Natural killer cell (primary cell): Measurements from ENCODE around the gene PNMA3. TPM values are rescaled to one million over a fixed set of nuclear protein-coding genes. Genes with fewer than 3 reads are reported as not detected.

Experiments used
- ATAC-seq, 3 donors: fragments of 150-1000 bp in 2 of 3; fragments of 200-7000 bp in 1 of 3; cut with Tn5 transposase; 1 replicate in 1 of 3; 2 replicates in 2 of 3; pipeline ENCODE4 v1.10.0; 2021; ENCODE audit warnings: mild to moderate bottlenecking in 2 of 3, moderate library complexity in 2 of 3
- DNase-seq, 2 donors: peaks; one replicate each; pipeline versions ENCODE4 v3.0.0 to v3.0.0-alpha.2; 2013 to 2021; ENCODE audit warnings: mixed read lengths in 1 of 2
- H3K27ac ChIP-seq: one replicate; pipeline ENCODE4 v1.5.1; 2013; ENCODE audit warnings: mild to moderate bottlenecking, low read length
- H3K27me3 ChIP-seq: one replicate; pipeline ENCODE4 v1.6.1; 2013; ENCODE audit warnings: low read length; ENCODE audit not compliant: control insufficient read depth, insufficient read depth
- H3K36me3 ChIP-seq: one replicate; pipeline ENCODE4 v1.6.1; 2013; ENCODE audit warnings: low read length; ENCODE audit not compliant: control insufficient read depth, insufficient read depth
- H3K4me1 ChIP-seq: one replicate; pipeline ENCODE4 v1.6.1; 2013; ENCODE audit warnings: low read length; ENCODE audit not compliant: control insufficient read depth, insufficient read depth
- H3K4me3 ChIP-seq: one replicate; pipeline ENCODE4 v1.5.1; 2013; ENCODE audit warnings: low read length
- H3K9me3 ChIP-seq: one replicate; pipeline ENCODE4 v1.6.1; 2013; ENCODE audit warnings: low read length; ENCODE audit not compliant: control insufficient read depth, insufficient read depth
- H3K27ac Mint-ChIP-seq, 2 donors: one replicate each; pipeline ENCODE4 v1.8.0; 2022; ENCODE audit warnings: mild to moderate bottlenecking in 2 of 2, mixed read lengths in 2 of 2, moderate library complexity in 1 of 2
- H3K27me3 Mint-ChIP-seq, 2 donors: one replicate each; pipeline ENCODE4 v1.8.0; 2022; ENCODE audit warnings: low read depth in 2 of 2, mixed read lengths in 2 of 2
- H3K36me3 Mint-ChIP-seq: one replicate; pipeline ENCODE4 v1.8.0; 2022; ENCODE audit warnings: mixed read lengths
- H3K4me1 Mint-ChIP-seq, 2 donors: one replicate each; pipeline ENCODE4 v1.8.0; 2022; ENCODE audit warnings: mixed read lengths in 2 of 2
- H3K4me3 Mint-ChIP-seq: one replicate; pipeline ENCODE4 v1.8.0; 2022; ENCODE audit warnings: mild to moderate bottlenecking, moderate library complexity, mixed read lengths
- H3K9me3 Mint-ChIP-seq, 2 donors: one replicate each; pipeline ENCODE4 v1.8.0; 2022; ENCODE audit warnings: mixed read lengths in 2 of 2
- CTCF ChIP-seq: fragments of 200-600 bp; IDR thresholded peaks from one replicate; pipeline ENCODE4 v1.8.0; 2022; ENCODE audit warnings: antibody characterized with exemption
- WGBS: methylation state at CpG from one replicate; pipeline ENCODE4 v1.1.7; 2013; ENCODE audit warnings: missing lambda C conversion rate; ENCODE audit not compliant: insufficient coverage; 5-methylcytosine and 5-hydroxymethylcytosine counted together
- intact Hi-C: fragments of 100-400 bp; cut with micrococcal nuclease; formaldehyde crosslinking; loops from one replicate; pipeline ENCODE4 v1.14.2; 2022
- total RNA-seq, 4 donors: library from RNA; stranded (reverse); fragments of 120-200 nt in 1 of 4; gene quantifications; one replicate each; pipeline versions ENCODE4 v1.2.3 to v1.2.4, GENCODE V29; 2013 to 2022

Gene PNMA3
- total RNA-seq, 3 donors from 2014 or later (not counting 1 experiment from before 2014, with no cell fraction given) = 3.1 to 4.2 (median 3.5) TPM

GRCh38 chrX:153049093-153049492, 7.2 kb upstream of the PNMA3 start:
- Mint-ChIP-seq H3K4me1 (no peaks in the 10 kb centered on the region), H3K36me3 (no peaks in the 10 kb centered on the region)

GRCh38 chrX:153052534-153052933, 3.7 kb upstream of the PNMA3 start:
- 80% methylated on average over 1 of the region's 1 CpG for WGBS

More at GRCh38 chrX:153049093-153049492, 7.2 kb upstream of the PNMA3 start:
- Histone ChIP-seq H3K27ac (no peak overlapping the region), H3K27me3 (no peaks in the 10 kb centered on the region), H3K4me1 (no peaks in the 10 kb centered on the region), H3K4me3 (no peak overlapping the region), H3K36me3 (no peaks in the 10 kb centered on the region), H3K9me3 (peaks cover 5% of the 10 kb centered on the region)
- ATAC-seq (no peak), DNase-seq (no peak)
- intact Hi-C loops = no loop called here
- H3K9me3 Mint-ChIP-seq = peaks cover 0 to 3% of the 10 kb centered on the region in 2 donors
- no peak overlapping the region for H3K4me3 Mint-ChIP-seq
- WGBS = 97% methylated on average over 2 of the region's 2 CpGs
- no peak for TF ChIP-seq CTCF
- H3K27ac Mint-ChIP-seq = no peak overlapping the region
- H3K27me3 Mint-ChIP-seq = no peaks in the 10 kb centered on the region

GRCh38 chrX:153057281-153057680, 1.0 kb downstream of the PNMA3 start:
- Histone ChIP-seq H3K4me1 (peaks cover 3% of the 10 kb centered on the region), H3K27me3 (no peaks in the 10 kb centered on the region), H3K9me3 (no peaks in the 10 kb centered on the region), H3K4me3 (no peak overlapping the region), H3K36me3 (no peaks in the 10 kb centered on the region), H3K27ac (no peak overlapping the region)
- Mint-ChIP-seq H3K4me3 (no peak overlapping the region), H3K27me3 (peaks cover 0 to 4% of the 10 kb centered on the region in 2 donors), H3K36me3 (no peaks in the 10 kb centered on the region), H3K4me1 (no peaks in the 10 kb centered on the region), H3K27ac (no peak overlapping the region), H3K9me3 (no peaks in the 10 kb centered on the region)
- DNase-seq (no peak), ATAC-seq (no peak)
- 97% methylated on average over 11 of the region's 11 CpGs for WGBS
- no peak for TF ChIP-seq CTCF
- intact Hi-C loops = no loop called here

More at GRCh38 chrX:153052534-153052933, 3.7 kb upstream of the PNMA3 start:
- peaks cover 5% of the 10 kb centered on the region for H3K9me3 ChIP-seq
- H3K4me1 Mint-ChIP-seq = no peaks in the 10 kb centered on the region
- no peaks in the 10 kb centered on the region for H3K36me3 Mint-ChIP-seq
- no peaks in the 10 kb centered on the region for H3K27me3 ChIP-seq
- H3K27me3 Mint-ChIP-seq = peaks cover 0 to 4% of the 10 kb centered on the region in 2 donors
- intact Hi-C loops = no loop called here
- peaks cover 0 to 3% of the 10 kb centered on the region in 2 donors for H3K9me3 Mint-ChIP-seq
- TF ChIP-seq CTCF = no peak
- DNase-seq = no peak
- H3K4me3 ChIP-seq = no peak overlapping the region
- no peak for ATAC-seq
- no peak overlapping the region for H3K27ac ChIP-seq
- H3K4me3 Mint-ChIP-seq = no peak overlapping the region
- H3K36me3 ChIP-seq = no peaks in the 10 kb centered on the region
- peaks cover 3% of the 10 kb centered on the region for H3K4me1 ChIP-seq
- H3K27ac Mint-ChIP-seq = no peak overlapping the region
